ENCODE data around the gene SAMD11.

The SAMD11 gene

GRCh38 chr1:958823-959730 lies 35.4 kb downstream of the SAMD11 start, which contains the start of gene NOC2L:
Gene NOC2L, minus strand, starts transcription at chr1:959256. Its CDS starts 16 bp downstream, at chr1:959240.
- H3K27ac ChIP-seq = no peak within 1 kb of the TSS

GRCh38 chr1:959731-960362 lies 36.1 kb downstream of the SAMD11 start:
- no peak for DNase-seq (ENCODE audit: low read depth, low spot score)
- H3K27ac ChIP-seq = no peak overlapping the region

More at GRCh38 chr1:958823-959730, 35.4 kb downstream of the SAMD11 start, which contains the start of gene NOC2L:
- DNase-seq (ENCODE audit: low read depth, low spot score) = no peak

GRCh38 chr1:960363-961131 lies 36.8 kb downstream of the SAMD11 start, which contains the start of gene KLHL17:
Gene KLHL17, plus strand, starts transcription at chr1:960584. Its CDS starts 110 bp downstream, at chr1:960694.
- DNase-seq (ENCODE audit: low read depth, low spot score) = no peak

GRCh38 chr1:961132-961669 lies 37.5 kb downstream of the SAMD11 start:
- no peak for DNase-seq (ENCODE audit: low read depth, low spot score)
- H3K27ac ChIP-seq = no peak overlapping the region

More at GRCh38 chr1:960363-961131, 36.8 kb downstream of the SAMD11 start, which contains the start of gene KLHL17:
- no peak within 1 kb of the TSS for H3K27ac ChIP-seq

DNA sequence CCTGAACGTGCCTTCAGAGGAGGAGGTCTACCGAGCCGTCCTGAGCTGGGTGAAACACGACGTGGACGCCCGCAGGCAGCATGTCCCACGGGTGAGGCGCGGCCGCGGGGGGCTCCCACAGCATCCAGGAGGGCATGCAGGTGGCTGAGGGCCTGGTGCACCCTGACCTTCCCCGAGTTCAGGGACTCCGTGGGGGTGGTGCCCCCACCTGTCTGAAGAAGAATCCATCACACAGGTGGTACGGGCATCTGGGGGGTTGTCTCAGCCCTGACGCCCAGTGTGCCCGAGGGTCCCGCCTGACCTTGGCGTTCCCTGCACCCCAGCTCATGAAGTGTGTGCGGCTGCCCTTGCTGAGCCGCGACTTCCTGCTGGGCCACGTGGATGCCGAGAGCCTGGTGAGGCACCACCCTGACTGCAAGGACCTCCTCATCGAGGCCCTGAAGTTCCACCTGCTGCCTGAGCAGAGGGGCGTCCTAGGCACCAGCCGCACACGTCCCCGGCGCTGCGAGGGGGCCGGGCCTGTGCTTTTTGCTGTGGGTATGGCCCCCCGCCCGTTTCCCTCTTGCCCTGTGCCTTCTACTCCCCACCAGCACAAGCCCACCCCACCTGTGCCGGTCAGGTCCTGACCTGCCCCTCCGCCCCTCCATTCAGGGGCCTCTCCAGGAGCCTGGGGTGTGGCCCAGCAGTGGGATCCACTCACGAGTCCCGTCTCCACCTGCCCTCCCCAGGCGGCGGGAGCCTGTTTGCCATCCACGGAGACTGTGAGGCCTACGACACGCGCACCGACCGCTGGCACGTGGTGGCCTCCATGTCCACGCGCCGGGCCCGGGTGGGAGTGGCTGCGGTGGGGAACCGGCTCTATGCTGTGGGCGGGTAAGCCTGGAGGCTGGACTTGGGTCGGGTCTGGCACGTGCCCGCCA lies 38.9 kb downstream of the SAMD11 start:
- DNase-seq (ENCODE audit: low read depth, low spot score) = no peak
- no peak overlapping the region for H3K27ac ChIP-seq

DNA sequence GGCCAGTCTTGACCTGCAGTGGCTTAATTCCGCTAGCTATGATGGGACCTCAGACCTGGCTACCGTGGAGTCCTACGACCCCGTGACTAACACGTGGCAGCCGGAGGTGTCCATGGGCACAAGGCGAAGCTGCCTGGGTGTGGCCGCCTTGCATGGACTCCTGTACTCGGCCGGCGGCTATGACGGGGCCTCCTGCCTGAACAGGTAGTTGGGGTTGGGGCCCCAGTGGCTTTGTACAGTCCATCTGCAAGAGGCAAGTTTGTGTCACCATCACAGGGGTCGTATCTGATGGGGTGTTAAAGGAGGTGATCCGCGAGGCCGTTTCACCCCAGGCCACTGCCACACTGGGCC lies 39.6 kb downstream of the SAMD11 start:
- no peak overlapping the region for H3K27ac ChIP-seq
- DNase-seq (ENCODE audit: low read depth, low spot score) = no peak

- DNase-seq (ENCODE audit: low read depth, low spot score) = no peak
These were observed 40.2 kb downstream of the SAMD11 start for GRCh38 chr1:963746-964525.

DNA sequence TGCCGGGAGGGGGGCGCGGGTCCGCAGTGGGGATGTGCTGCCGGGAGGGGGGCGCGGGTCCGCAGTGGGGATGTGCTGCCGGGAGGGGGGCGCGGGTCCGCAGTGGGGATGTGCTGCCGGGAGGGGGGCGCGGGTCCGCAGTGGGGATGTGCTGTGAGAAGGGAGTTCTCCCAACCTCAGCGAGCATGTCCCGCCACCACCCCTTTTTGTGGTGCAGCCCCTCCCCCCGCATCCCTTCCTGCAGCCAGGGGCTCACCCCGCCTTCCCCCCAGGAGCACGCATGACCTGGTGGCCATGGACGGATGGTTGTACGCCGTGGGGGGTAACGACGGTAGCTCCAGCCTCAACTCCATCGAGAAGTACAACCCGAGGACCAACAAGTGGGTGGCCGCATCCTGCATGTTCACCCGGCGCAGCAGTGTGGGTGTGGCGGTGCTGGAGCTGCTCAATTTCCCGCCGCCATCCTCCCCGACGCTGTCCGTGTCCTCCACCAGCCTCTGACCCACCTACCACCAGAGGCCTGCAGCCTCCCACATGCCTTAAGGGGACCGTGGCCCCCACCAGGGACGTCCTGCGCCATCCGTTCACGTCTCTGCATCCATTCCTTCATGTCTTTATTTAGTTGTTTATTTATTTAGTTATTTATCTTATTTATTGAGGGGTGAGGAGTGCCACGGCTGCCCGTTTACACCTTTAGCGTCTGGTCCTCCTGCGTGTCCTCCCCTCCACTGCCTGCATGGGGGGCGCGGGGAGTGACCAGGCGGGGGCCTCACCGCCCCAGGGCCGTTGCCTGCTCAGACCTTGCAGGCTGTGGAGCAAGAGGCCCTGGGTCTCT lies 41.2 kb downstream of the SAMD11 start:
- H3K27ac ChIP-seq = no peak overlapping the region
- DNase-seq (ENCODE audit: low read depth, low spot score) = no peak

More at GRCh38 chr1:963746-964525, 40.2 kb downstream of the SAMD11 start:
- H3K27ac ChIP-seq = no peak overlapping the region

DNA sequence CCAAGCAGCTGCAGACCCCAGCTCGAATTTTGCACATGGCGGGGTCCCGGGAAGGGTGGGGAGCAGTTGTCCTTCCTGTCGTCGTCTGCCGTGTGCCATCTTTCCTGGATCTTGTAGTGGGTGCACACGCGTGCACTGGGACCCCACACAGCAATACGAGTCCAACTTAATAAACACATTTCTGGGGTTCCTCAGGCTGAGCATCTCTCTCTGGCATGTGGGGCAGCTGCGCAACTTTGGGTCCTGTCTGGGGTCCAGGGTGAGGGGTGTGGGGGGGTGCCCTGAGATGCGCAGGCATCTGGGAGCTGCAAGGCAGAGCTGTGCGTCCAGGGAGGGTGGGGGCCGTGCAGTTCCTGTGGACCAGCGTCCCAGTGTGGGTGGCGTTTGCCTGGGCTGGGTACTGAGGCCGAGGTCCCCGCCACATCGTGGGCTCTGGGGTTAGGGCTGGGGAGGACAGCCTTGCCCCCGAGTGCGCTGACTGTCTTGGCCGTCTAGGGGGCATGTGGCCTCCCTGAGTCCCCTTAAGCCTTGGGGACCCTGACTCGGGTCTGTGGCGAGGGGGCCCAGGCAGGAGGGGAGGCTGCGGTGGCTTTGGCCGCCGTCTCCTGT lies 41.9 kb downstream of the SAMD11 start:
- peak overlapping the region; percentile 99 for H3K27ac ChIP-seq

GRCh38 chr1:966135-966703 lies 42.5 kb downstream of the SAMD11 start, which contains the start of gene PLEKHN1:
Gene PLEKHN1, plus strand, starts transcription at chr1:966482. Its CDS starts 50 bp downstream, at chr1:966532.
- H3K27ac ChIP-seq = peak within 1 kb of the TSS; percentile 99
- no peak for DNase-seq (ENCODE audit: low read depth, low spot score)

More for the DNA sequence above, 41.9 kb downstream of the SAMD11 start:
- no peak for DNase-seq (ENCODE audit: low read depth, low spot score)

GRCh38 chr1:966704-967300 lies 43.1 kb downstream of the SAMD11 start:
- peak overlapping the region; percentile 99 for H3K27ac ChIP-seq
- no peak for DNase-seq (ENCODE audit: low read depth, low spot score)

- DNase-seq (ENCODE audit: low read depth, low spot score) = no peak
- H3K27ac ChIP-seq = peak overlapping the region; percentile 99
These were observed 44.0 kb downstream of the SAMD11 start for GRCh38 chr1:967466-968343.

- H3K27ac ChIP-seq = no peak overlapping the region
- DNase-seq (ENCODE audit: low read depth, low spot score) = no peak
These were observed 45.6 kb downstream of the SAMD11 start for GRCh38 chr1:969260-969855.

- no peak overlapping the region for H3K27ac ChIP-seq
- DNase-seq (ENCODE audit: low read depth, low spot score) = no peak
These were observed 46.7 kb downstream of the SAMD11 start for GRCh38 chr1:970242-970972.
